HCT116 (cell line): ENCODE measurements around the gene CEP72. TPM values are rescaled to one million over a fixed set of nuclear protein-coding genes. Genes with fewer than 3 reads are reported as not detected.

ENCODE experiments used
- ATAC-seq: fragments of 200-7000 bp; cut with Tn5 transposase; 2 replicates; pipeline ENCODE4 v1.9.1; 2020; ENCODE audit warnings: mild to moderate bottlenecking, moderate library complexity
- BruUV-seq: library from RNA; stranded (reverse); fragments of 400-500 nt; replicated peaks from 2 replicates; lab custom pipeline; 2021; lab: Mats Ljungman, UMichigan
- CTCF ChIA-PET: fragments of 300-600 bp; sonication (Branson Sonifier 250); formaldehyde crosslinking; loops from one replicate; lab custom pipeline; 2021; ENCODE audit warnings: antibody characterized with exemption; lab: Charles Lee
- POLR2A ChIA-PET: fragments of 300-600, 350-600 bp; sonication (Branson Sonifier 250); formaldehyde crosslinking; loops from one replicate; lab custom pipeline; 2021; ENCODE audit warnings: antibody characterized with exemption; lab: Charles Lee
- RAD21 ChIA-PET, 2 experiments: fragments of 300-600 bp; sonication (Branson Sonifier 250); formaldehyde crosslinking; loops; one replicate each; lab custom pipeline; 2023; ENCODE audit warnings: low total read pairs in 2 of 2; ENCODE audit not compliant: uncharacterized antibody in 2 of 2, unreplicated experiment in 2 of 2, low non-redundant PET in 1 of 2; lab: Charles Lee
- DNase-seq: peaks from one replicate; pipeline ENCODE4 v3.0.0-alpha.2; 2010; ENCODE audit warnings: low read depth, low spot score
- H2AFZ ChIP-seq: fragments of 200-600 bp; shearing (Covaris generic), sonication (generic); 2 replicates; pipeline ENCODE4 v1.6.1; 2017; ENCODE audit warnings: low read depth, mixed run types, mixed read lengths, antibody characterized with exemption, low read length; ENCODE audit not compliant: poor library complexity, severe bottlenecking
- H3K27ac ChIP-seq: 2 replicates; pipeline ENCODE4 v1.5.1; 2012; ENCODE audit warnings: low read depth, low read length
- H3K27me3 ChIP-seq: fragments of 200-600 bp; sonication (generic); 2 replicates; pipeline ENCODE4 v1.6.1; 2016; ENCODE audit warnings: mixed run types, low read length, mixed read lengths; ENCODE audit not compliant: insufficient read depth
- H3K36me3 ChIP-seq, 2 experiments: fragments of 200-500 bp in 1 of 2; fragments of 200-600 bp in 1 of 2; sonication (Bioruptor generic) in 1 of 2; sonication (generic) in 1 of 2; 2 replicates each; pipeline versions ENCODE4 v1.5.1 to v1.6.1; 2014 to 2016; ENCODE audit warnings: low read length in 2 of 2, inconsistent platforms in 1 of 2, mixed read lengths in 1 of 2, mixed run types in 1 of 2; ENCODE audit not compliant: insufficient read depth in 2 of 2, control insufficient read depth in 1 of 2
- H3K4me1 ChIP-seq, 2 experiments: fragments of 200-600 bp in 1 of 2; sonication (generic) in 1 of 2; 2 replicates each; pipeline versions ENCODE4 v1.5.1 to v1.6.1; 2012 to 2017; ENCODE audit warnings: low read length in 2 of 2, inconsistent platforms in 1 of 2, mild to moderate bottlenecking in 1 of 2, mixed read lengths in 1 of 2, mixed run types in 1 of 2, moderate library complexity in 1 of 2; ENCODE audit not compliant: insufficient read depth in 2 of 2, control insufficient read depth in 1 of 2
- H3K4me2 ChIP-seq: fragments of 200-600 bp; sonication (generic); 2 replicates; pipeline ENCODE4 v1.6.1; 2017; ENCODE audit warnings: mixed run types, low read length, mixed read lengths
- H3K4me3 ChIP-seq, 2 experiments: fragments of 200-600 bp in 1 of 2; sonication (generic) in 1 of 2; replicated peaks in 1 of 2; 2 replicates each; pipeline ENCODE4 v1.5.1; 2011 to 2016; ENCODE audit warnings: low read length in 2 of 2, control low read depth in 1 of 2, low read depth in 1 of 2, mild to moderate bottlenecking in 1 of 2, mixed read lengths in 1 of 2, mixed run types in 1 of 2
- H3K79me2 ChIP-seq: fragments of 200-600 bp; sonication (generic); 2 replicates; pipeline ENCODE4 v1.6.1; 2017; ENCODE audit warnings: mild to moderate bottlenecking, mixed run types, low read length, moderate library complexity, mixed read lengths; ENCODE audit not compliant: insufficient read depth
- H3K9ac ChIP-seq: fragments of 200-600 bp; sonication (generic); 2 replicates; pipeline ENCODE4 v1.6.1; 2016; ENCODE audit warnings: low read length, mixed read lengths
- H3K9me2 ChIP-seq: fragments of 200-600 bp; sonication (generic), shearing (Covaris generic); 2 replicates; pipeline ENCODE4 v1.6.1; 2017; ENCODE audit warnings: mixed run types, mild to moderate bottlenecking, moderate library complexity; ENCODE audit not compliant: insufficient read depth
- H3K9me3 ChIP-seq, 2 experiments: fragments of 200-500 bp in 1 of 2; fragments of 200-600 bp in 1 of 2; sonication (Bioruptor generic) in 1 of 2; sonication (generic) in 1 of 2; 2 replicates each; pipeline ENCODE4 v1.6.1; 2014 to 2017; ENCODE audit warnings: low read length in 2 of 2, mixed read lengths in 2 of 2, inconsistent platforms in 1 of 2, low read depth in 1 of 2, mild to moderate bottlenecking in 1 of 2, mixed run types in 1 of 2, moderate library complexity in 1 of 2; ENCODE audit not compliant: control insufficient read depth in 1 of 2, insufficient read depth in 1 of 2
- H4K20me1 ChIP-seq: fragments of 200-600 bp; sonication (generic), shearing (Covaris generic); 2 replicates; pipeline ENCODE4 v1.6.1; 2017; ENCODE audit warnings: mixed run types, mild to moderate bottlenecking, moderate library complexity; ENCODE audit not compliant: insufficient read depth
- CBX3 ChIP-seq: IDR thresholded peaks from 2 replicates; pipeline ENCODE4 v1.6.1; 2012; ENCODE audit warnings: low read depth
- RAD21 ChIP-seq: IDR thresholded peaks from 2 replicates; pipeline ENCODE4 v1.6.1; 2012; ENCODE audit warnings: low read depth, mild to moderate bottlenecking
- SP1 ChIP-seq: IDR thresholded peaks from 2 replicates; pipeline ENCODE4 v1.6.1; 2012; ENCODE audit warnings: low read depth
- TCF7L2 ChIP-seq: IDR thresholded peaks from 2 replicates; pipeline ENCODE4 v1.7.0; 2011; ENCODE audit warnings: borderline replicate concordance, inconsistent platforms; ENCODE audit not compliant: insufficient read depth, insufficient read length; ENCODE audit errors: extremely low read depth
- intact Hi-C: fragments of 100-400 bp; cut with micrococcal nuclease; formaldehyde crosslinking; loops from 2 replicates; pipeline ENCODE4 v1.10.0; 2022
- total RNA-seq: library from RNA; stranded (reverse); gene quantifications from one replicate; pipeline ENCODE4 v1.2.1, GENCODE V29; 2021; ENCODE audit not compliant: unreplicated experiment
- TF ChIP-seq, protein P1 (sequence below), 3 experiments: fragments of 200-600 bp in 1 of 3; sonication (generic) in 1 of 3; IDR thresholded peaks in 2 of 3; conservative IDR thresholded peaks in 1 of 3; 2 replicates each; pipeline ENCODE4 v1.5.1; 2012 to 2017; ENCODE audit warnings: low read depth in 2 of 3, low read length in 2 of 3, antibody characterized with exemption in 1 of 3, borderline replicate concordance in 1 of 3, control low read depth in 1 of 3, mild to moderate bottlenecking in 1 of 3, mixed read lengths in 1 of 3, mixed run types in 1 of 3, moderate library complexity in 1 of 3; ENCODE audit not compliant: insufficient read depth in 1 of 3
- TF ChIP-seq, protein P2 (sequence below): IDR thresholded peaks from 2 replicates; pipeline ENCODE4 v1.6.1; 2012; ENCODE audit warnings: low read depth
- TF ChIP-seq, protein P3 (sequence below): IDR thresholded peaks from 2 replicates; pipeline ENCODE4 v1.6.1; 2012

CEP72 gene
- total RNA-seq, 1 experiment from 2014 or later: 25.6 TPM

DNA sequence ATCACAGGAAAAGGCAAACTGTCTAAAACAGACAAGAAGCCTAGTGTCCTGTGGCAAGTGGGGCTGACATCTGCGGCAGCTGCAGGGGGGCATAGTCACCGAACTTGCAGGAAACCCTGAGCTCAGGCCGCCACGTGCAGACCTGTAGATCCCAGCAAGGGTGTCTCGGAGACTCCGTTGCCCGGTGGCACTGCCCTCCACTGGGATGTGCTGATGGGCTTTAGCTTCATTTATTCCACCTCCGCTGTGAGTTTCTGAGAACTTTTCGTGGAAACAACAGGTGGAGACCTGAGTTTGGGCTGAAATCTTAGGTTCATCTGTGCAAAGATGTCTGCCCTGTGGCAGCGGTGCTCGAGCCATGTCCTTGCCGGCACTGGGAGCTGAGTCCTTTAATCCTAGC, 22.1 kb downstream of the CEP72 start:
- Histone ChIP-seq H2AFZ (no peak overlapping the region), H3K9me2 (no peaks in the 10 kb centered on the region), H4K20me1 (no peaks in the 10 kb centered on the region), H3K4me3 (no peak overlapping the region), H3K9ac (no peak overlapping the region), H3K79me2 (peaks cover 4% of the 10 kb centered on the region), H3K36me3 (peaks cover 18 to 37% of the 10 kb centered on the region in 2 experiments), H3K4me2 (no peak overlapping the region), H3K9me3 (no peaks in the 10 kb centered on the region), H3K4me1 (no peaks in the 10 kb centered on the region), H3K27me3 (no peaks in the 10 kb centered on the region), H3K27ac (no peak overlapping the region)
- TF ChIP-seq SP1: no peak
- TF ChIP-seq, protein P1, sequence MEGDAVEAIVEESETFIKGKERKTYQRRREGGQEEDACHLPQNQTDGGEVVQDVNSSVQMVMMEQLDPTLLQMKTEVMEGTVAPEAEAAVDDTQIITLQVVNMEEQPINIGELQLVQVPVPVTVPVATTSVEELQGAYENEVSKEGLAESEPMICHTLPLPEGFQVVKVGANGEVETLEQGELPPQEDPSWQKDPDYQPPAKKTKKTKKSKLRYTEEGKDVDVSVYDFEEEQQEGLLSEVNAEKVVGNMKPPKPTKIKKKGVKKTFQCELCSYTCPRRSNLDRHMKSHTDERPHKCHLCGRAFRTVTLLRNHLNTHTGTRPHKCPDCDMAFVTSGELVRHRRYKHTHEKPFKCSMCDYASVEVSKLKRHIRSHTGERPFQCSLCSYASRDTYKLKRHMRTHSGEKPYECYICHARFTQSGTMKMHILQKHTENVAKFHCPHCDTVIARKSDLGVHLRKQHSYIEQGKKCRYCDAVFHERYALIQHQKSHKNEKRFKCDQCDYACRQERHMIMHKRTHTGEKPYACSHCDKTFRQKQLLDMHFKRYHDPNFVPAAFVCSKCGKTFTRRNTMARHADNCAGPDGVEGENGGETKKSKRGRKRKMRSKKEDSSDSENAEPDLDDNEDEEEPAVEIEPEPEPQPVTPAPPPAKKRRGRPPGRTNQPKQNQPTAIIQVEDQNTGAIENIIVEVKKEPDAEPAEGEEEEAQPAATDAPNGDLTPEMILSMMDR (IDR thresholded peaks at IDR 0.05 in 2 of 3, conservative IDR thresholded peaks at IDR 0.05 in 1 of 3; ENCODE audit: borderline replicate concordance in 1 of 3, insufficient read depth in 1 of 3, low read depth in 2 of 3, low read length in 2 of 3): no peak
- no peak for TF ChIP-seq RAD21
- TF ChIP-seq TCF7L2: no peak
- TF ChIP-seq, protein P2, sequence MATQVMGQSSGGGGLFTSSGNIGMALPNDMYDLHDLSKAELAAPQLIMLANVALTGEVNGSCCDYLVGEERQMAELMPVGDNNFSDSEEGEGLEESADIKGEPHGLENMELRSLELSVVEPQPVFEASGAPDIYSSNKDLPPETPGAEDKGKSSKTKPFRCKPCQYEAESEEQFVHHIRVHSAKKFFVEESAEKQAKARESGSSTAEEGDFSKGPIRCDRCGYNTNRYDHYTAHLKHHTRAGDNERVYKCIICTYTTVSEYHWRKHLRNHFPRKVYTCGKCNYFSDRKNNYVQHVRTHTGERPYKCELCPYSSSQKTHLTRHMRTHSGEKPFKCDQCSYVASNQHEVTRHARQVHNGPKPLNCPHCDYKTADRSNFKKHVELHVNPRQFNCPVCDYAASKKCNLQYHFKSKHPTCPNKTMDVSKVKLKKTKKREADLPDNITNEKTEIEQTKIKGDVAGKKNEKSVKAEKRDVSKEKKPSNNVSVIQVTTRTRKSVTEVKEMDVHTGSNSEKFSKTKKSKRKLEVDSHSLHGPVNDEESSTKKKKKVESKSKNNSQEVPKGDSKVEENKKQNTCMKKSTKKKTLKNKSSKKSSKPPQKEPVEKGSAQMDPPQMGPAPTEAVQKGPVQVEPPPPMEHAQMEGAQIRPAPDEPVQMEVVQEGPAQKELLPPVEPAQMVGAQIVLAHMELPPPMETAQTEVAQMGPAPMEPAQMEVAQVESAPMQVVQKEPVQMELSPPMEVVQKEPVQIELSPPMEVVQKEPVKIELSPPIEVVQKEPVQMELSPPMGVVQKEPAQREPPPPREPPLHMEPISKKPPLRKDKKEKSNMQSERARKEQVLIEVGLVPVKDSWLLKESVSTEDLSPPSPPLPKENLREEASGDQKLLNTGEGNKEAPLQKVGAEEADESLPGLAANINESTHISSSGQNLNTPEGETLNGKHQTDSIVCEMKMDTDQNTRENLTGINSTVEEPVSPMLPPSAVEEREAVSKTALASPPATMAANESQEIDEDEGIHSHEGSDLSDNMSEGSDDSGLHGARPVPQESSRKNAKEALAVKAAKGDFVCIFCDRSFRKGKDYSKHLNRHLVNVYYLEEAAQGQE: no peak
- TF ChIP-seq, protein P3, sequence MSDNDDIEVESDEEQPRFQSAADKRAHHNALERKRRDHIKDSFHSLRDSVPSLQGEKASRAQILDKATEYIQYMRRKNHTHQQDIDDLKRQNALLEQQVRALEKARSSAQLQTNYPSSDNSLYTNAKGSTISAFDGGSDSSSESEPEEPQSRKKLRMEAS: no peak
- no peak for TF ChIP-seq CBX3
- intact Hi-C loops: no loop called here
- ChIA-PET POLR2A (no interaction called here), RAD21 (no interaction called here), CTCF (no interaction called here)
- no TSS peak for BruUV-seq
- ATAC-seq (no peak), DNase-seq (no peak)
